ENCODE data around the gene PROM2. TPM values are rescaled to one million over a fixed set of nuclear protein-coding genes. Genes with fewer than 3 reads are reported as not detected.

The PROM2 gene
- total RNA-seq, 1 donor from 2014 or later = 6.0 TPM

DNA sequence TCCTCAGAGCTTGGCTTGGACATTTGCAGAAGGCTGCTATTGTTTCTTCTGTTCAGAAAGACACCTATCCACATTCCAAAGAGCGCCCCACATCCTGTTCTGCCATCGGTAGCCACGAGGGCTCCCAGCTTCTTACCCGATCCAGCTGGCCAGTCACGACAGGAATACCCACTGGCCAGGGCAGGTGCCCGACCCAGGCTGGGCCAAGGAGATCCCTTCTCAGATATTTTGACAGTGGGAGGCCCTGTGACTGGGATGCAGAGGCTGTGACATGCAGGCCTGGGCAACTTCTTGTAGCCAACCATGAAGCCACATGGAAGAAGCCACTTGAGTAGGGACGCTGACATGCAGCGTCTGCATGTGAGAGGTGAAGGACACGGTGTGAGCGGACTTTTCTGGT lies 57.4 kb downstream of the PROM2 start:
- H3K27me3 ChIP-seq (ENCODE audit: low read depth) = no peaks in the 10 kb centered on the region
- intact Hi-C loops (cut with DNase I) = no loop called here
- H3K4me1 ChIP-seq = no peaks in the 10 kb centered on the region
- H3K4me3 ChIP-seq = no peak overlapping the region
- H3K27ac ChIP-seq = no peak overlapping the region
- no peak for TF ChIP-seq CTCF (IDR thresholded peaks at IDR 0.05)
- no peaks in the 10 kb centered on the region for H3K36me3 ChIP-seq
- no peaks in the 10 kb centered on the region for H3K9me3 ChIP-seq
- DNase-seq (peak; percentile 34), ATAC-seq (no peak)

DNA sequence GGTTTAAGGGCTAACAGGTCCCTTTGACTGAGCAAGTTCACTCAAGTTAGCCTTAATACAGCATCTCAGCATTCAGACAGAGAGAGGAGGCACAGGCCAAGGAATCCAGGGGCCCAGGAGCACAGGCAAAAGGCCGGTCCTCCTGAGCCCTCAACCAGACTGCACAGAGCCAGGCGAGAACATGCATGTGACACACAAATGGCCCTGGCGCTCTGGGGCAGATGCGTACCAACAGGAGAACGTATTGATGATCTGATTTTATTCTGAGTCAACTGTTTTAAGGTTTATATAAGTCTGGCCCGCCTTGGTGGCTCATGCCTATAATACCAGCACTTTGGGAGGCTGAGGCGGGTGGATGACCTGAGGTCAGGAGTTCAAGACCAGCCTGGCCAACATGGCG lies 57.8 kb downstream of the PROM2 start:
- H3K4me1 ChIP-seq = no peaks in the 10 kb centered on the region
- no peak for ATAC-seq
- peak; percentile 25 for DNase-seq

GRCh38 chr2:95333056-95333455 lies 58.8 kb downstream of the PROM2 start:
- no peak for TF ChIP-seq CTCF (IDR thresholded peaks at IDR 0.05)
- Histone ChIP-seq H3K27me3 (ENCODE audit: low read depth) (no peaks in the 10 kb centered on the region), H3K4me3 (no peak overlapping the region), H3K36me3 (no peaks in the 10 kb centered on the region), H3K4me1 (no peaks in the 10 kb centered on the region), H3K27ac (no peak overlapping the region), H3K9me3 (no peaks in the 10 kb centered on the region)
- ATAC-seq (no peak), DNase-seq (peak; percentile 18)
- intact Hi-C loops (cut with DNase I) = no loop called here

More for the DNA sequence above, 57.8 kb downstream of the PROM2 start:
- H3K27me3 ChIP-seq (ENCODE audit: low read depth) = no peaks in the 10 kb centered on the region
- H3K27ac ChIP-seq = no peak overlapping the region
- no peak for TF ChIP-seq CTCF (IDR thresholded peaks at IDR 0.05)
- H3K4me3 ChIP-seq = no peak overlapping the region
- H3K9me3 ChIP-seq = no peaks in the 10 kb centered on the region
- H3K36me3 ChIP-seq = no peaks in the 10 kb centered on the region
- intact Hi-C loops (cut with DNase I) = no loop called here

DNA sequence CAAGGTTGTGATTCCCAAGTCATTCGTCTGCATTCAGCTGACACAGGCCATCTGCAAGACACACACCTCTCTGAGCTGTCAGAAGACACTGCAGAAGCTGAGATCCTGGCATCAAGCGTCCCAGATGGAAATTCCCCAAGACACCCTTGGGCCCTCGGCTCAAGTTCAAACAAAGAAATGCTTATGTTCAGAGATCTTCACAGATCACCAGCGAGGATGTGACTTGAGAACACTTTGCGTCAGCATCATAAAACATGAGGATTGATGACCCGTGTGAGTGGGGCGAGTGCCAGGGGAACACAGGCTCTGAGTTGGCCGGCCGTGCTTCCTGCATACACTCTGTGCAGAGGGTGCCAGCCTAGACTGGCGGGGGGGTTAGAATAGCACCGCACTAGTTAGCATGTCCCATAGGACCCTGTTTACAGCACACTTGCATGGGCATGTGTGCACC lies 59.7 kb downstream of the PROM2 start:
- Histone ChIP-seq H3K9me3 (no peaks in the 10 kb centered on the region), H3K36me3 (no peaks in the 10 kb centered on the region), H3K4me1 (no peaks in the 10 kb centered on the region), H3K27me3 (ENCODE audit: low read depth) (no peaks in the 10 kb centered on the region), H3K4me3 (no peak overlapping the region), H3K27ac (no peak overlapping the region)
- ATAC-seq (peak in 1 of 2 donors; percentile 34), DNase-seq (peak; percentile 46)
- TF ChIP-seq CTCF (IDR thresholded peaks at IDR 0.05) = no peak
- intact Hi-C loops (cut with DNase I) = no loop called here

- H3K36me3 ChIP-seq = no peaks in the 10 kb centered on the region
- no peak overlapping the region for H3K27ac ChIP-seq
- DNase-seq (no peak), ATAC-seq (no peak)
- no peak overlapping the region for H3K4me3 ChIP-seq
- TF ChIP-seq CTCF (IDR thresholded peaks at IDR 0.05) = no peak
- H3K4me1 ChIP-seq = no peaks in the 10 kb centered on the region
- no peaks in the 10 kb centered on the region for H3K9me3 ChIP-seq
- intact Hi-C loops (cut with DNase I) = no loop called here
- no peaks in the 10 kb centered on the region for H3K27me3 ChIP-seq (ENCODE audit: low read depth)
Measured at GRCh38 chr2:95334916-95335641, 60.8 kb downstream of the PROM2 start.
